ENCODE data around the gene DDN. TPM values are rescaled to one million over a fixed set of nuclear protein-coding genes. Genes with fewer than 3 reads are reported as not detected.
A peak's percentile ranks its signal among the peaks of the same experiment; 100 is the strongest.

DDN gene
- total and polyA plus RNA-seq, 9 of the 15 experiments (the other 6 are each of a cell fraction or from before 2014, with no cell fraction given), result 0.03 to 3.6 (median 1.6) TPM

GRCh38 chr12:49019120-49019430, 19.9 kb upstream of the DDN start:
- WGBS (ENCODE audit: insufficient coverage, low coverage, missing lambda C conversion rate), result under 1% methylated on average over 8 of the region's 8 CpGs
- peaks cover 38 to 48% of the 10 kb centered on the region in 2 experiments for H3K4me1 ChIP-seq (replicated peaks in 1 of 2; ENCODE audit: control insufficient read depth in 2 of 2, insufficient read depth in 2 of 2, low read length in 2 of 2)
- CTCF ChIA-PET (ENCODE audit: low intra/inter-chr PET ratio), result interaction anchor here (0.5 to 0.6 kb wide), 2 partner anchors 22 to 128 kb away, joined by 3 to 5 read pairs; no protein-coding TSS in a partner anchor
- BruUV-seq (replicated peaks), result TSS peak; percentile 94
- POLR2A ChIA-PET, result interaction anchor here (1.1 to 6.8 kb wide), 4 partner anchors 9 to 23 kb away, joined by 5 to 78 read pairs (median 6); partner anchors contain the start of gene DDN
- no peak for FAIRE-seq
- peak overlapping the region; percentile 78 for H2AFZ ChIP-seq (ENCODE audit: low read depth, low read length)
- in situ Hi-C loops (cut with MboI), result no loop called here
- intact Hi-C loops (cut with micrococcal nuclease), result loop anchor here (2.0 kb wide), 1 partner anchor 22 kb away; no protein-coding TSS in a partner anchor
- H3K9me3 ChIP-seq (replicated peaks; ENCODE audit: control insufficient read depth, insufficient read depth, low read depth, low read length), result no peaks in the 10 kb centered on the region
- peaks cover 51% of the 10 kb centered on the region for H3K36me3 ChIP-seq (ENCODE audit: control insufficient read depth, insufficient read depth, low read length)
- H4K20me1 ChIP-seq (replicated peaks; ENCODE audit: control insufficient read depth, insufficient read depth, low read length), result 0 out of 2 replicates have a peak, but pooled peaks cover 3% of the 10 kb centered on the region
- H3K4me2 ChIP-seq (ENCODE audit: insufficient read depth, low read length), result peak overlapping the region; percentile 86
- H3K27ac ChIP-seq (ENCODE audit: extremely low read depth, low read depth, low read length), result peak overlapping the region; percentile 99
- H3K79me2 ChIP-seq (ENCODE audit: control insufficient read depth, insufficient read depth, low read length), result peaks cover 30% of the 10 kb centered on the region
- peak; percentile 12 for ATAC-seq
- no peak for DNase-seq (ENCODE audit: extremely low read depth in 1 of 4, low spot score in 3 of 4)
- H3K4me3 ChIP-seq, result peak overlapping the region; percentile 69
- peak overlapping the region; percentile 93 to 99 for H3K9ac ChIP-seq (ENCODE audit: insufficient read depth in 1 of 2, low read depth in 2 of 2, low read length in 2 of 2)
- no peaks in the 10 kb centered on the region for H3K9me1 ChIP-seq (ENCODE audit: control insufficient read depth, insufficient read depth, low read length)
- H3K27me3 ChIP-seq (ENCODE audit: control insufficient read depth in 2 of 2, insufficient read depth in 2 of 2, low read length in 2 of 2), result no peaks in the 10 kb centered on the region
- TF ChIP-seq CEBPG (CRISPR knock-in tag; IDR thresholded peaks at IDR 0.05) (no peak), CEBPG (tag; conservative IDR thresholded peaks at IDR 0.05 in 1 of 2, IDR thresholded peaks at IDR 0.05 in 1 of 2) (peak in 1 of 2 experiments; percentile 56; a peak in 1 of 4 replicates), FOXM1 (IDR thresholded peaks at IDR 0.05; ENCODE audit: low read depth) (peak; percentile 16; the same call in 1 of the 2 replicates), FOXM1 (CRISPR knock-in tag; IDR thresholded peaks at IDR 0.05; ENCODE audit: low read depth) (no peak), PTRF (tag; IDR thresholded peaks at IDR 0.05) (no peak), ZNF695 (CRISPR knock-in tag; IDR thresholded peaks at IDR 0.05) (no peak), MLLT1 (IDR thresholded peaks at IDR 0.05) (0 out of 4 replicates have a peak, but pooled peaks of 1 of the 2 experiments have one; percentile 22), TARDBP (IDR thresholded peaks at IDR 0.05) (no peak), CHD7 (IDR thresholded peaks at IDR 0.05; ENCODE audit: low read depth, low read length) (no peak), TCF15 (CRISPR knock-in tag; IDR thresholded peaks at IDR 0.05) (no peak)

Data from K562 (cell line).